ENCODE results near the gene FLOT2. TPM values are rescaled to one million over a fixed set of nuclear protein-coding genes. Genes with fewer than 3 reads are reported as not detected.
A peak's percentile ranks its signal among the peaks of the same experiment; 100 is the strongest.
"Not testable (repeated sequence)": the region's sequence is repeated elsewhere in the genome, so short reads cannot be mapped to it uniquely, and the experiment has no call there.

The FLOT2 gene
- total RNA-seq, 2 donors from 2014 or later: 79.3 to 95.8 TPM

- ATAC-seq (no peak), DNase-seq (ENCODE audit: low spot score) (no peak)
- peaks cover 12 to 15% of the 10 kb centered on the region in 2 donors for H3K4me1 Mint-ChIP-seq (ENCODE audit: low read depth in 2 of 2)
- H3K9me3 Mint-ChIP-seq: no peaks in the 10 kb centered on the region
- no peaks in the 10 kb centered on the region for H3K27me3 Mint-ChIP-seq
- H3K4me3 Mint-ChIP-seq: no peak overlapping the region
- no peak overlapping the region for H3K27ac Mint-ChIP-seq
- peaks cover 7% of the 10 kb centered on the region for H3K36me3 Mint-ChIP-seq
These were observed 15.2 kb downstream of the FLOT2 start for GRCh38 chr17:28882154-28882895.

DNA sequence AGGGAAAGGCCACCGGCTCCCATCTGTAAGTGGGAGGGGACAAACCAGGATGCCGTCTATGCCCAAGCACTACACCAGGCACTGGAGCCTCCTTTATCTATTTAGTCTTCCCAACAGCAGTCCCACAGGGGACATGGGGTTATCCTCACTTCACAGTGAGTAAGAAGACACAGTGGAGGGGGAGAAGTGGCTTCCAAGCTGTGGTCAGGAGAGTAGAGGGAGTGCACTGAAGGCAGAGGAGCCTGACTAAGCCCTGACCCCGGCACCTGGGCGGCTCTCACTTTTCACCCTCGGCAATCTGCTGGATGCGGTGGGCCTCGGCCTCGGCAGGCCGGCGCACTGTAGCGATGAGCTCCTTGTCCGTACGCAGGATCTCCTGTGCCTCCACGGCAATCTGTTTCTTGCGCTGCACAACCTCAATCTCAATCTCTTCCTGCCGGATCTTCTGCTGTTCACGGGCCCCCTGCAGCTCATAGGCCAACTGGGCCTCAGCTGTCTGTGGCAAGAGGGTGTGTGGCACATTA is 15.9 kb downstream of the FLOT2 start:
- Mint-ChIP-seq H3K27ac (no peak overlapping the region), H3K4me3 (no peak overlapping the region), H3K27me3 (no peaks in the 10 kb centered on the region), H3K9me3 (no peaks in the 10 kb centered on the region), H3K36me3 (peaks cover 7% of the 10 kb centered on the region), H3K4me1 (ENCODE audit: low read depth in 2 of 2) (peaks cover 11 to 13% of the 10 kb centered on the region in 2 donors)
- ATAC-seq (no peak), DNase-seq (ENCODE audit: low spot score) (no peak)

- Mint-ChIP-seq H3K4me3 (no peak overlapping the region), H3K27ac (no peak overlapping the region), H3K4me1 (ENCODE audit: low read depth in 2 of 2) (peaks cover 17 to 23% of the 10 kb centered on the region in 2 donors), H3K36me3 (peaks cover 7% of the 10 kb centered on the region), H3K9me3 (no peaks in the 10 kb centered on the region), H3K27me3 (no peaks in the 10 kb centered on the region)
- no peak for ATAC-seq
- no peak for DNase-seq (ENCODE audit: low spot score)
These were observed 17.0 kb downstream of the FLOT2 start for GRCh38 chr17:28880572-28880945.

- H3K4me3 Mint-ChIP-seq: no peak overlapping the region
- H3K4me1 Mint-ChIP-seq (ENCODE audit: low read depth in 2 of 2): peaks cover 14 to 22% of the 10 kb centered on the region in 2 donors
- no peaks in the 10 kb centered on the region for H3K9me3 Mint-ChIP-seq
- no peak overlapping the region for H3K27ac Mint-ChIP-seq
- DNase-seq (ENCODE audit: low spot score) (no peak), ATAC-seq (no peak)
- H3K36me3 Mint-ChIP-seq: peaks cover 7% of the 10 kb centered on the region
- no peaks in the 10 kb centered on the region for H3K27me3 Mint-ChIP-seq
These were observed 17.5 kb downstream of the FLOT2 start for GRCh38 chr17:28879886-28880571.

DNA sequence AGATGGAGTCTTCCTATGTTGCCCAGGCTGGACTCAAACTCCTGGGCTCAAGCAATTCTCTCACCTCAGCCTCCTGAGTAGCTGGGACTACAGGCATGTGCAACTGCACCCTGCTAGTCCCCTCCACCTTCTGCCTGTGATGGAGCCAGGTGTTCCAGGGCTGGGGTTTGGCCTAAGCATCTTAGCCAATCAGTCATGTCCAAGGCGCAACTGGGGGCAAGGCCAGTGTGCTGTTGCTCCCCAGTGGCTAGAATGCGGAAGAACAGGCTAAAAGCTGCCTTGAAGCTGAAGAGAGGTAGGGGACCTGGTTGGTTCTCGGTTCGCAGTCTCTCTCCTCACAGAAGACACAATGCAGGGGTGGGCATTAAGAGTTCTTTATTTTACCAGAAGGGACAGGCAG is 18.6 kb downstream of the FLOT2 start:
- Mint-ChIP-seq H3K4me1 (ENCODE audit: low read depth in 2 of 2) (peaks cover 11 to 20% of the 10 kb centered on the region in 2 donors), H3K4me3 (no peak overlapping the region), H3K36me3 (peaks cover 7% of the 10 kb centered on the region), H3K9me3 (no peaks in the 10 kb centered on the region), H3K27me3 (no peaks in the 10 kb centered on the region), H3K27ac (peak overlapping the region in 1 of 2 donors; percentile 20)
- ATAC-seq: no peak
- DNase-seq (ENCODE audit: low spot score): no peak

GRCh38 chr17:28878158-28878910 is 19.2 kb downstream of the FLOT2 start:
- peaks cover 7% of the 10 kb centered on the region for H3K36me3 Mint-ChIP-seq
- no peak for ATAC-seq

GRCh38 chr17:28877150-28877711 is 20.3 kb downstream of the FLOT2 start:
- DNase-seq (ENCODE audit: low spot score); H3K27ac Mint-ChIP-seq; H3K4me3 Mint-ChIP-seq; H3K27me3 Mint-ChIP-seq; H3K9me3 Mint-ChIP-seq; ATAC-seq; H3K36me3 Mint-ChIP-seq: not testable (repeated sequence)
- peaks cover 15 to 20% of the 10 kb centered on the region in 2 donors for H3K4me1 Mint-ChIP-seq (ENCODE audit: low read depth in 2 of 2)

More at GRCh38 chr17:28878158-28878910, 19.2 kb downstream of the FLOT2 start:
- H3K27ac Mint-ChIP-seq: peak overlapping the region in 1 of 2 donors; percentile 20
- DNase-seq (ENCODE audit: low spot score): no peak
- no peaks in the 10 kb centered on the region for H3K27me3 Mint-ChIP-seq
- no peak overlapping the region for H3K4me3 Mint-ChIP-seq
- H3K4me1 Mint-ChIP-seq (ENCODE audit: low read depth in 2 of 2): peaks cover 11 to 20% of the 10 kb centered on the region in 2 donors
- H3K9me3 Mint-ChIP-seq: no peaks in the 10 kb centered on the region

GRCh38 chr17:28875848-28876550 is 21.5 kb downstream of the FLOT2 start:
- peak overlapping the region; percentile 19 for H3K4me3 Mint-ChIP-seq
- DNase-seq (ENCODE audit: low spot score) (no peak), ATAC-seq (peak in 1 of 2 donors; percentile 76)
- no peaks in the 10 kb centered on the region for H3K27me3 Mint-ChIP-seq
- peaks cover 7% of the 10 kb centered on the region for H3K36me3 Mint-ChIP-seq
- peak overlapping the region in 1 of 2 donors; percentile 52 for H3K27ac Mint-ChIP-seq
- H3K9me3 Mint-ChIP-seq: no peaks in the 10 kb centered on the region
- H3K4me1 Mint-ChIP-seq (ENCODE audit: low read depth in 2 of 2): peaks cover 19 to 25% of the 10 kb centered on the region in 2 donors

- no peak for ATAC-seq
- Mint-ChIP-seq H3K9me3 (no peaks in the 10 kb centered on the region), H3K4me1 (ENCODE audit: low read depth in 2 of 2) (peaks cover 20 to 27% of the 10 kb centered on the region in 2 donors), H3K4me3 (no peak overlapping the region), H3K36me3 (no peaks in the 10 kb centered on the region), H3K27ac (no peak overlapping the region), H3K27me3 (no peaks in the 10 kb centered on the region)
- DNase-seq (ENCODE audit: low spot score): no peak
These were observed 22.8 kb downstream of the FLOT2 start for GRCh38 chr17:28874750-28875149.

DNA sequence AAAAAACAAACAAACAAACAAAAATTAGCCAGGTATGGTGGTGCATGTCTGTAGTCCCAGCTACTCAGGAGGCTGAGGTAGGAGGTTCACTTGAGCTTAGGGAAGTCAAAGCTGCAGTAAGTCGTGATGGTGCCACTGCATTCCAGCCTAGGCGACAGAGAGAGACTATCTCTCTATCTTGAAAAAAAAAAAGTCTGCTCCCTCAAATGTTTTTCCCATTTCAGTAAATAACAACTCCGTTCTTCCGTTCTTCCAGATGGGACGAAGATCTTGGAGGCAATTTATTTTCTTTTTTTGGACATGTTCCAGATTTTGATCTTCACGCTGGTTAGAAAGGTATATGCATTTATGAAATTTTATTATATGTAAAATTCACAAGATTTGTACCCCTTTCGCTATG is 23.7 kb downstream of the FLOT2 start:
- peaks cover 20 to 27% of the 10 kb centered on the region in 2 donors for H3K4me1 Mint-ChIP-seq (ENCODE audit: low read depth in 2 of 2)
- DNase-seq (ENCODE audit: low spot score) (no peak), ATAC-seq (no peak)
- no peak overlapping the region for H3K27ac Mint-ChIP-seq
- H3K27me3 Mint-ChIP-seq: no peaks in the 10 kb centered on the region
- H3K4me3 Mint-ChIP-seq: no peak overlapping the region
- H3K9me3 Mint-ChIP-seq: no peaks in the 10 kb centered on the region
- no peaks in the 10 kb centered on the region for H3K36me3 Mint-ChIP-seq

GRCh38 chr17:28871056-28871579 is 26.4 kb downstream of the FLOT2 start:
- Mint-ChIP-seq H3K4me1 (ENCODE audit: low read depth in 2 of 2) (peaks cover 15 to 17% of the 10 kb centered on the region in 2 donors), H3K4me3 (peak overlapping the region; percentile 21), H3K36me3 (no peaks in the 10 kb centered on the region), H3K27me3 (no peaks in the 10 kb centered on the region), H3K9me3 (no peaks in the 10 kb centered on the region), H3K27ac (peak overlapping the region; percentile 84 to 85)
- DNase-seq (ENCODE audit: low spot score): no peak
- peak; percentile 88 to 95 for ATAC-seq

DNA sequence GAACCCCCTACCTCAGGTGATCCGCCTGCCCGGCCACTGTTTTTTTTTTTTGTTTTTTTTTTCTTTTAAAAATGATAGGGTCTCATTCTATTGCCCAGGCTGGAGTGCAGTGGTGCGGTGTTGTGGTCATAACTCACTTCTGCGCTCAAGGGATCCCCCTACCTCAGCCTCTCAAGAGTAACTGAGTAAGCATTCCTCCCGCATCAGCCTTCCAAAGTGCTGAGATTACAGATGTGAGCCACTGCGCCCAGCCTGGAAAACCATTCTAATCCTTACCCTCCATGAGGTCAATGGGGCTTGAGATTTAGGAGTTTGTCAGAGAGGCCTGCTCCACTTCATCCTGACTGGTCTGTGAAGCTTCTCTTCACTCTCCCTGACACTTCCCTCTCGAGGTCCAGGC is 30.3 kb downstream of the FLOT2 start:
- no peak overlapping the region for H3K27ac Mint-ChIP-seq
- H3K9me3 Mint-ChIP-seq: no peaks in the 10 kb centered on the region
- no peak overlapping the region for H3K4me3 Mint-ChIP-seq
- H3K36me3 Mint-ChIP-seq: no peaks in the 10 kb centered on the region
- H3K27me3 Mint-ChIP-seq: no peaks in the 10 kb centered on the region
- H3K4me1 Mint-ChIP-seq (ENCODE audit: low read depth in 2 of 2): peaks cover 5 to 12% of the 10 kb centered on the region in 2 donors
- ATAC-seq (no peak), DNase-seq (ENCODE audit: low spot score) (no peak)
